ENCODE measurements around the gene AP2M1.

GRCh38 chr3:184157206-184157605 is 17.4 kb upstream of the AP2M1 start:
- TF ChIP-seq EZH2 (IDR thresholded peaks at IDR 0.05; ENCODE audit: low read length) = no peak
- no peak for TF ChIP-seq CTCF (optimal IDR thresholded peaks at IDR 0.05 in 1 of 3, IDR thresholded peaks at IDR 0.05 in 1 of 3, conservative IDR thresholded peaks at IDR 0.05 in 1 of 3; ENCODE audit: extremely low read depth in 1 of 3, insufficient read depth in 2 of 3, low read length in 3 of 3)
